Suprapubic skin (tissue), 4 donors: ENCODE results near the gene RAB3C. TPM values are rescaled to one million over a fixed set of nuclear protein-coding genes. Genes with fewer than 3 reads are reported as not detected.

ENCODE experiments used
- DNase-seq, 2 donors: peaks; one replicate each; pipeline ENCODE4 v3.0.0-alpha.2; 2019; ENCODE audit warnings: low spot score in 2 of 2
- H3K27ac ChIP-seq: fragments of 200-600 bp; sonication (generic); one replicate; pipeline ENCODE4 v1.5.1; 2019
- H3K27me3 ChIP-seq: fragments of 200-600 bp; sonication (generic); one replicate; pipeline ENCODE4 v1.5.1; 2019
- H3K36me3 ChIP-seq: fragments of 200-600 bp; sonication (generic); one replicate; pipeline ENCODE4 v1.5.1; 2019
- H3K4me1 ChIP-seq: fragments of 200-600 bp; sonication (generic); one replicate; pipeline ENCODE4 v1.5.1; 2019
- H3K4me3 ChIP-seq: fragments of 200-600 bp; sonication (generic); one replicate; pipeline ENCODE4 v1.5.1; 2019; ENCODE audit warnings: mild to moderate bottlenecking
- H3K9me3 ChIP-seq: fragments of 200-600 bp; sonication (generic); one replicate; pipeline ENCODE4 v1.5.1; 2019
- CTCF ChIP-seq, 2 donors: fragments of 200-600 bp in 1 of 2; fragments of 450-650 bp in 1 of 2; sonication (generic) in 1 of 2; IDR thresholded peaks; one replicate each; pipeline ENCODE4 v1.5.1; 2016 to 2019; ENCODE audit warnings: antibody characterized with exemption in 2 of 2, mild to moderate bottlenecking in 1 of 2, moderate library complexity in 1 of 2
- EP300 ChIP-seq: sonication (generic); formaldehyde crosslinking; IDR thresholded peaks from one replicate; pipeline ENCODE4 v1.6.1; 2017; ENCODE audit warnings: antibody characterized with exemption
- POLR2A ChIP-seq, 2 donors: fragments of 450-650 bp; IDR thresholded peaks; one replicate each; pipeline ENCODE4 v1.6.1; 2017; ENCODE audit warnings: antibody characterized with exemption in 2 of 2, mild to moderate bottlenecking in 2 of 2, moderate library complexity in 2 of 2
- POLR2AphosphoS5 ChIP-seq, 3 donors: sonication (generic); formaldehyde crosslinking; IDR thresholded peaks; one replicate each; pipeline ENCODE4 v1.6.1; 2017; ENCODE audit warnings: antibody characterized with exemption in 3 of 3
- WGBS: methylation state at CpG from one replicate; pipeline ENCODE4 v1.1.5; 2018; 5-methylcytosine and 5-hydroxymethylcytosine counted together
- total RNA-seq, 4 donors: library from RNA; depleted of rRNA; stranded (reverse); fragments of >200 nt; gene quantifications; one replicate each; pipeline ENCODE4 v1.1.0, GENCODE V29; 2016

The RAB3C gene
- total RNA-seq, 4 donors from 2014 or later, result 0.08 to 1.1 (median 0.27) TPM

DNA sequence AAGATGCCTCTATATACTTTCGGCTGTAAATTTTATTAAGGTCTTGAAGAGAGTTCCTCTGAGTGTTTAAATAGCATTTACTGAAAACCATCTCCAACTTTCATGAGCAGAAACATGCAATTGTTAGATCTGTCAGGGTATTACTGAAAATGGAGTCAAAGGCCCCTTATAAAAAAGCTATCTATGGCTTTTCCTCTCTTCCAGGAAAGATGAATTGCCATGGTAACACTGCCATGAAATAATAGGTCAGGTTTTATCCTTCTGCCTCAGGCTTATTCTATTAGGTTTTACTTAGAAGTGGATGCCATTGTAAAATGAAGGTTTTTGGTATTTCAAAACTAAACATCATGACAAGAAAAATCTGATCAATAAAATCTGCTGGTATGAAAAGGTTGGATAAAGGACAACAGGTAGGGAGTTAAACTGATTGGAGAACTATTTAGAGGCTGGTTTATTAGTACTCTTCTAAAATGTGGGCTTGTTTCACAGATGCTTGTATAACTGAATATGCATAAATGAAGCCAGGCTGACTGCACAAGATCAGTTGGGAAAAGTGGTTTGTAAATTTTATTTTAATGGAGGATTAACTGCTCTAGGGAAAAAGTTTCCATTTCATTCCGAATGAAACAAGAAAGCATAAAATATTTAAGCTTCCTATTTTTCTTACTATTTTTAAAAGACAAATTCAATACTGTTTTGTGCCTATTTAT, 135.5 kb downstream of the RAB3C start:
- Histone ChIP-seq H3K9me3 (no peaks in the 10 kb centered on the region), H3K27me3 (no peaks in the 10 kb centered on the region), H3K4me3 (no peak overlapping the region), H3K4me1 (no peaks in the 10 kb centered on the region), H3K36me3 (no peaks in the 10 kb centered on the region), H3K27ac (no peak overlapping the region)
- 75% methylated on average over 2 of the region's 2 CpGs for WGBS
- TF ChIP-seq POLR2A (IDR thresholded peaks at IDR 0.05) (no peak), POLR2AphosphoS5 (IDR thresholded peaks at IDR 0.05) (no peak), CTCF (IDR thresholded peaks at IDR 0.05) (no peak), EP300 (no peak)
- no peak for DNase-seq

- no peak for DNase-seq
- TF ChIP-seq CTCF (IDR thresholded peaks at IDR 0.05) (no peak), POLR2AphosphoS5 (IDR thresholded peaks at IDR 0.05) (no peak), POLR2A (IDR thresholded peaks at IDR 0.05) (no peak), EP300 (no peak)
- H3K4me3 ChIP-seq, result no peak overlapping the region
- H3K9me3 ChIP-seq, result peaks cover 7% of the 10 kb centered on the region
- no peaks in the 10 kb centered on the region for H3K36me3 ChIP-seq
- H3K27me3 ChIP-seq, result no peaks in the 10 kb centered on the region
- no peak overlapping the region for H3K27ac ChIP-seq
- no peaks in the 10 kb centered on the region for H3K4me1 ChIP-seq
- 79% methylated on average over 1 of the region's 1 CpG for WGBS
Measured at GRCh38 chr5:58722160-58722559, 139.3 kb downstream of the RAB3C start.

- Histone ChIP-seq H3K4me3 (no peak overlapping the region), H3K27ac (no peak overlapping the region), H3K36me3 (no peaks in the 10 kb centered on the region), H3K9me3 (peaks cover 7% of the 10 kb centered on the region), H3K4me1 (no peaks in the 10 kb centered on the region), H3K27me3 (no peaks in the 10 kb centered on the region)
- no peak for DNase-seq
- 100% methylated on average over 2 of the region's 2 CpGs for WGBS
- TF ChIP-seq POLR2AphosphoS5 (IDR thresholded peaks at IDR 0.05) (no peak), EP300 (no peak), CTCF (IDR thresholded peaks at IDR 0.05) (no peak), POLR2A (IDR thresholded peaks at IDR 0.05) (no peak)
Measured at GRCh38 chr5:58724992-58725391, 142.1 kb downstream of the RAB3C start.

- Histone ChIP-seq H3K36me3 (no peaks in the 10 kb centered on the region), H3K4me1 (no peaks in the 10 kb centered on the region), H3K27me3 (no peaks in the 10 kb centered on the region), H3K9me3 (no peaks in the 10 kb centered on the region), H3K4me3 (no peak overlapping the region), H3K27ac (no peak overlapping the region)
- TF ChIP-seq EP300, result no peak
- no peak for TF ChIP-seq POLR2AphosphoS5 (IDR thresholded peaks at IDR 0.05)
- no peak for TF ChIP-seq POLR2A (IDR thresholded peaks at IDR 0.05)
- TF ChIP-seq CTCF (IDR thresholded peaks at IDR 0.05), result no peak
- WGBS, result 79% methylated on average over 1 of the region's 1 CpG
- DNase-seq, result no peak
Measured at GRCh38 chr5:58731641-58732040, 148.8 kb downstream of the RAB3C start.

- WGBS, result 100% methylated on average over 1 of the region's 1 CpG
- Histone ChIP-seq H3K27me3 (no peaks in the 10 kb centered on the region), H3K4me1 (no peaks in the 10 kb centered on the region), H3K4me3 (no peak overlapping the region), H3K9me3 (no peaks in the 10 kb centered on the region), H3K27ac (no peak overlapping the region), H3K36me3 (no peaks in the 10 kb centered on the region)
- TF ChIP-seq EP300, result no peak
- TF ChIP-seq POLR2AphosphoS5 (IDR thresholded peaks at IDR 0.05), result no peak
- no peak for TF ChIP-seq POLR2A (IDR thresholded peaks at IDR 0.05)
- no peak for TF ChIP-seq CTCF (IDR thresholded peaks at IDR 0.05)
- no peak for DNase-seq
Measured at GRCh38 chr5:58735637-58736036, 152.8 kb downstream of the RAB3C start.
